Measurements from ENCODE around the gene SHF. TPM values are rescaled to one million over a fixed set of nuclear protein-coding genes. Genes with fewer than 3 reads are reported as not detected.
A peak's percentile ranks its signal among the peaks of the same experiment; 100 is the strongest.

The SHF gene
- total and polyA plus RNA-seq, 2 of the 8 experiments (the other 6 are each of a cell fraction or from before 2014, with no cell fraction given): 13.1 to 26.7 TPM

- Histone ChIP-seq H3K4me2 (ENCODE audit: insufficient read depth in 1 of 2, low read depth in 2 of 2, low read length in 2 of 2) (peak overlapping the region; percentile 94 to 96; a peak in 3 of 4 replicates), H3K23ac (ENCODE audit: insufficient read length) (no peak overlapping the region), H3K4me3 (ENCODE audit: extremely low read depth in 1 of 4, insufficient read depth in 2 of 4, low read depth in 3 of 4, low read length in 4 of 4) (peak overlapping the region in 1 of 4 experiments; percentile 98; a peak in 3 of 8 replicates), H3K18ac (ENCODE audit: extremely low read depth, low read length) (no peak overlapping the region), H4K91ac (replicated peaks; ENCODE audit: insufficient read length, low read length) (no peak overlapping the region), H4K5ac (ENCODE audit: insufficient read length, low read depth, low read length) (no peak overlapping the region), H3K9me3 (ENCODE audit: insufficient read depth in 2 of 2, low read depth in 1 of 2, low read length in 1 of 2) (no peaks in the 10 kb centered on the region), H3K4me1 (replicated peaks in 1 of 4; ENCODE audit: control insufficient read depth in 3 of 4, insufficient read depth in 4 of 4, low read length in 3 of 4) (no peaks in the 10 kb centered on the region), H3K79me1 (ENCODE audit: low read depth, low read length) (no peaks in the 10 kb centered on the region), H4K20me1 (replicated peaks in 1 of 2; ENCODE audit: control insufficient read depth in 1 of 2, insufficient read depth in 2 of 2, low read length in 2 of 2) (no peaks in the 10 kb centered on the region), H3K23me2 (ENCODE audit: low read depth, low read length) (peaks cover 12% of the 10 kb centered on the region), H4K8ac (ENCODE audit: extremely low read depth, insufficient read depth, low read length) (no peak overlapping the region), H2AFZ (ENCODE audit: low read length) (no peak overlapping the region), H3K36me3 (ENCODE audit: control insufficient read depth in 2 of 4, insufficient read depth in 4 of 4, low read length in 3 of 4) (no peaks in the 10 kb centered on the region), H2BK20ac (ENCODE audit: low read length) (no peak overlapping the region), H3K4ac (replicated peaks; ENCODE audit: insufficient read length, low read depth, low read length) (no peak overlapping the region), H2BK12ac (ENCODE audit: low read depth, low read length) (no peak overlapping the region), H3K27ac (ENCODE audit: low read depth, low read length) (no peak overlapping the region), H2BK15ac (ENCODE audit: low read length) (no peak overlapping the region), H2BK5ac (ENCODE audit: low read depth, low read length) (no peak overlapping the region), H3K27me3 (replicated peaks in 1 of 4; ENCODE audit: control insufficient read depth in 3 of 4, extremely low read depth in 1 of 4, insufficient read depth in 3 of 4, low read length in 3 of 4) (no peaks in the 10 kb centered on the region), H3K14ac (ENCODE audit: insufficient read length) (no peak overlapping the region), H2BK120ac (replicated peaks; ENCODE audit: low read depth, low read length) (no peak overlapping the region), H3K9ac (replicated peaks in 1 of 4; ENCODE audit: extremely low read depth in 1 of 4, low read depth in 3 of 4, low read length in 3 of 4) (no peak overlapping the region), H2AK5ac (ENCODE audit: low read depth, low read length) (no peak overlapping the region), H3K56ac (replicated peaks; ENCODE audit: insufficient read length, low read depth, low read length) (no peak overlapping the region), H3K79me2 (ENCODE audit: control insufficient read depth in 1 of 2, insufficient read depth in 2 of 2, low read length in 2 of 2) (no peaks in the 10 kb centered on the region)
- no peak for FAIRE-seq
- WGBS, 2 experiments (ENCODE audit: extremely low coverage in 1 of 2, insufficient coverage in 1 of 2, insufficient read length in 1 of 2, insufficient replicate concordance in 2 of 2, low coverage in 1 of 2, low lambda C conversion rate in 2 of 2, missing lambda C conversion rate in 1 of 2): 88% methylated on average over 3 of the region's 3 CpGs; no CpG with 5 or more reads in 1 of the 2 experiments
- DNase-seq (ENCODE audit: low read depth in 1 of 2, low spot score in 2 of 2): no peak
- CTCF ChIA-PET (ENCODE audit: partially characterized antibody): interaction anchor here (1.3 to 39.2 kb wide), 6 partner anchors 17 to 199 kb away, joined by 3 to 1117 read pairs (median 52); partner anchors contain the start of genes DUOX1, DUOXA1, DUOXA2 and SHF
- POLR2A ChIA-PET (ENCODE audit: partially characterized antibody): interaction anchor here (0.6 to 5.3 kb wide), 7 partner anchors 16 to 201 kb away, joined by 3 to 55 read pairs (median 12); partner anchors contain the start of gene SHF
- TF ChIP-seq POU5F1 (IDR thresholded peaks at IDR 0.05; ENCODE audit: low read depth, low read length) (no peak), TAF7 (optimal IDR thresholded peaks at IDR 0.05; ENCODE audit: borderline replicate concordance, low read depth, low read length) (no peak), RAD21 (IDR thresholded peaks at IDR 0.05 in 1 of 2, conservative IDR thresholded peaks at IDR 0.05 in 1 of 2; ENCODE audit: low read depth in 2 of 2, low read length in 2 of 2) (no peak), KDM4A (IDR thresholded peaks at IDR 0.05; ENCODE audit: low read depth, low read length, severe bottlenecking) (no peak), RBBP5 (IDR thresholded peaks at IDR 0.05; ENCODE audit: borderline replicate concordance, low read depth, low read length) (no peak), ASH2L (IDR thresholded peaks at IDR 0.05; ENCODE audit: low read length) (no peak), TBP (IDR thresholded peaks at IDR 0.05; ENCODE audit: low read depth, low read length) (no peak), POLR2A (IDR thresholded peaks at IDR 0.05; ENCODE audit: control extremely low read depth in 1 of 2, low read depth in 2 of 2, low read length in 2 of 2) (no peak)
Measured at GRCh38 chr15:45201557-45201859, 13.7 kb upstream of the SHF start.
